Endothelial cell of umbilical vein (primary cell): Measurements from ENCODE around the gene DAZL. TPM values are rescaled to one million over a fixed set of nuclear protein-coding genes. Genes with fewer than 3 reads are reported as not detected.
A peak's percentile ranks its signal among the peaks of the same experiment; 100 is the strongest.

Source experiments
- BruUV-seq: library from RNA; stranded (reverse); fragments of 400-500 nt; replicated peaks from 2 replicates; lab custom pipeline; 2021; lab: Mats Ljungman, UMichigan
- CTCF ChIA-PET: fragments of 300-600, 350-600 bp; sonication (Branson Sonifier 250); formaldehyde crosslinking; loops from one replicate; lab custom pipeline; 2021; ENCODE audit warnings: antibody characterized with exemption, inconsistent platforms; lab: Charles Lee
- POLR2A ChIA-PET: fragments of 300-600, 350-600 bp; sonication (Branson Sonifier 250); formaldehyde crosslinking; loops from one replicate; lab custom pipeline; 2021; ENCODE audit warnings: antibody characterized with exemption, inconsistent platforms; lab: Charles Lee
- DNase-seq: peaks from one replicate; pipeline ENCODE4 v3.0.0-alpha.2; 2011; ENCODE audit warnings: low read depth, low spot score
- FAIRE-seq: peaks from 2 replicates; lab custom pipeline; 2011; peaks lifted over from hg19 to GRCh38; lab: Jason Lieb, UNC
- H2AFZ ChIP-seq: 2 replicates; pipeline ENCODE4 v1.6.0; 2012; ENCODE audit warnings: low read depth, low read length, control low read depth, inconsistent platforms
- H3K27ac ChIP-seq: 2 replicates; pipeline ENCODE4 v1.5.1; 2011; ENCODE audit warnings: low read depth, mild to moderate bottlenecking, control low read depth, low read length, moderate library complexity; ENCODE audit not compliant: insufficient read depth
- H3K27me3 ChIP-seq, 2 experiments: 2 replicates each; pipeline versions ENCODE4 v1.6.0 to v1.6.1; 2011; ENCODE audit warnings: low read length in 2 of 2, mixed read lengths in 1 of 2; ENCODE audit not compliant: control insufficient read depth in 2 of 2, insufficient read depth in 2 of 2
- H3K36me3 ChIP-seq, 2 experiments: 2 replicates in 1 of 2; 3 replicates in 1 of 2; pipeline ENCODE4 v1.5.1; 2011; ENCODE audit warnings: low read length in 2 of 2, mild to moderate bottlenecking in 1 of 2, moderate library complexity in 1 of 2; ENCODE audit not compliant: control insufficient read depth in 2 of 2, insufficient read depth in 2 of 2; ENCODE audit errors: extremely low read depth in 1 of 2
- H3K4me1 ChIP-seq: 3 replicates; pipeline ENCODE4 v1.5.1; 2011; ENCODE audit warnings: mild to moderate bottlenecking, low read length; ENCODE audit not compliant: control insufficient read depth, insufficient read depth; ENCODE audit errors: extremely low read depth
- H3K4me2 ChIP-seq: 2 replicates; pipeline ENCODE4 v1.6.1; 2011; ENCODE audit warnings: low read length, control low read depth, mixed read lengths; ENCODE audit not compliant: insufficient read depth
- H3K4me3 ChIP-seq, 3 experiments: fragments of 200-600 bp in 1 of 3; sonication (generic), shearing (Covaris generic) in 1 of 3; replicated peaks in 1 of 3; 2 replicates each; pipeline ENCODE4 v1.5.1; 2011 to 2016; ENCODE audit warnings: control low read depth in 3 of 3, low read length in 3 of 3, mild to moderate bottlenecking in 2 of 3, inconsistent platforms in 1 of 3, low read depth in 1 of 3, moderate library complexity in 1 of 3; ENCODE audit not compliant: insufficient read depth in 1 of 3
- H3K79me2 ChIP-seq: 2 replicates; pipeline ENCODE4 v1.6.0; 2012; ENCODE audit warnings: low read length, inconsistent platforms; ENCODE audit not compliant: control insufficient read depth, insufficient read depth
- H3K9ac ChIP-seq: replicated peaks from 2 replicates; pipeline ENCODE3; 2011; ENCODE audit warnings: low read length, control low read depth; ENCODE audit not compliant: insufficient read depth; ENCODE audit errors: extremely low read depth
- H3K9me1 ChIP-seq: replicated peaks from 3 replicates; pipeline ENCODE4 v1.6.0; 2011; ENCODE audit warnings: mild to moderate bottlenecking, low read length; ENCODE audit not compliant: control insufficient read depth, insufficient read depth; ENCODE audit errors: extremely low read depth
- H3K9me3 ChIP-seq: replicated peaks from 2 replicates; pipeline ENCODE4 v1.5.1; 2012; ENCODE audit warnings: low read length, inconsistent platforms; ENCODE audit not compliant: control insufficient read depth, insufficient read depth
- H4K20me1 ChIP-seq: replicated peaks from 2 replicates; pipeline ENCODE3; 2011; ENCODE audit warnings: mild to moderate bottlenecking, low read length; ENCODE audit not compliant: control insufficient read depth, insufficient read depth; ENCODE audit errors: extremely low read depth
- GATA2 ChIP-seq: IDR thresholded peaks from 2 replicates; pipeline ENCODE4 v1.7.0; 2011; ENCODE audit warnings: low read depth, mild to moderate bottlenecking, moderate library complexity, mixed read lengths, low read length; ENCODE audit not compliant: insufficient read length, insufficient read depth
- MYC ChIP-seq: IDR thresholded peaks from one replicate; pipeline ENCODE4 v1.6.1; 2011; ENCODE audit warnings: mild to moderate bottlenecking, low read depth, low read length
- POLR2A ChIP-seq: IDR thresholded peaks from 2 replicates; pipeline ENCODE4 v1.6.1; 2012; ENCODE audit warnings: low read depth, mild to moderate bottlenecking, control low read depth, low read length
- POLR2AphosphoS5 ChIP-seq: IDR thresholded peaks from 2 replicates; pipeline ENCODE4 v1.6.1; 2012; ENCODE audit warnings: low read depth, mild to moderate bottlenecking, control low read depth, low read length, moderate library complexity; ENCODE audit not compliant: insufficient read depth
- dilution Hi-C: fragments of 300-500 bp; cut with MboI; formaldehyde crosslinking; loops from one replicate; pipeline ENCODE4 v1.15.0; 2019; ENCODE audit warnings: low sequenced_read_pairs; ENCODE audit not compliant: extremely low pct_ligation_motif_present
- intact Hi-C: fragments of 100-400 bp; cut with micrococcal nuclease; formaldehyde crosslinking; loops from one replicate; pipeline ENCODE4 v1.10.0; 2022
- polyA plus RNA-seq, 4 experiments: library from polyadenylated mRNA; depleted of rRNA in 3 of 4; stranded (reverse) in 3 of 4; unstranded in 1 of 4; fragments of >200 nt; gene quantifications; 2 replicates each; pipeline versions ENCODE4 v1.2.1 to v1.2.3, GENCODE V29; 2011 to 2012; ENCODE audit warnings: missing spikeins in 1 of 4
- total RNA-seq: library from RNA; stranded (reverse); gene quantifications from 2 replicates; pipeline ENCODE4 v1.2.3, GENCODE V29; 2021
- TF ChIP-seq, protein P1 (sequence below), 2 donors: IDR thresholded peaks; 1 replicate in 1 of 2; 2 replicates in 1 of 2; pipeline ENCODE4 v1.5.1; 2011; ENCODE audit warnings: low read length in 2 of 2, mild to moderate bottlenecking in 2 of 2, moderate library complexity in 2 of 2, control low read depth in 1 of 2, inconsistent platforms in 1 of 2, low read depth in 1 of 2; ENCODE audit not compliant: insufficient read depth in 1 of 2; ENCODE audit errors: extremely low read depth in 1 of 2

Gene DAZL
- total and polyA plus RNA-seq, 2 donors (not counting 3 experiments of a cell fraction or from before 2014, with no cell fraction given) = not detected

DNA sequence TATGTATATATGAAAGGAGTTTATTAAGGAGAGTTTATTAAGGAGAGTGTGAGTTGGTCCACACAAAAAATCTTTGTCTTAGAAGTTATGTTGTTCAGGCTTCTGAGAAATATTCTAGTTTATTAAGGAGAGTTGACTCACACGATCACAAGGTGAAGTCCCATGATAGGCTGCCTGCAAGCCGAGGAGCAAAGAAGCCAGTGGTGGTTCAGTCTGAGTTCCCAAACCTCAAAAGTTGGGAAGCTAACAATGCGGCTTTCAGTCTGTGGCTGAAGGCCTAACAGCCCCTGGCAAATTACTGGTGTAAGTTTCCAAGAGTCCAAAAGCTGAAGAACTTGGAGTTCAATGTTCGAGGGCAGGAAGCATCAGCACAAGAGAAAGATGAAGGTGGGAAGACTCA is 42.4 kb upstream of the DAZL start:
- TF ChIP-seq GATA2 (no peak), MYC (no peak), POLR2A (no peak)

DNA sequence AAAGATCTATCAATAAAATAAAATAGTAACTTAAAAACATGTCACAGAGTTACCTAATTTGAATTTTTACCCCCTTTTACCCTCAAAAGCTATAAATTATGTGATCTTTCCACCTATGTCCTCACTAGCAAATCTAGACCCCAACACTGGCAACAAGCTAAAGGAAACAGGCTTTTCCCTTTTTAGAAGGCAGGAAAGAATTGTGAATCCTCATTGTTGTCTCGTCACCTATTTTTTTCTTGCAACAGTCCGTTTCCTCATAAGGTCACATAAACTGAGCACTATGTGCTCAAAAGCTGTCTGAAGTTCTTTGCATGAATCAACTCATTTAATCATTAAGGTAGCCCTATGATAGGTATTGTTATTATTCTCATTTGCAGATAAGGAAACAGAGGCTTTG is 34.6 kb upstream of the DAZL start:
- POLR2A ChIA-PET = no interaction called here
- CTCF ChIA-PET = no interaction called here
- no peaks in the 10 kb centered on the region for H3K9me1 ChIP-seq

More for the DNA sequence above, 42.4 kb upstream of the DAZL start:
- FAIRE-seq (no peak), DNase-seq (no peak)
- POLR2A ChIA-PET = no interaction called here
- H3K27me3 ChIP-seq = peaks cover 0 to 2% of the 10 kb centered on the region in 2 experiments
- no TSS peak for BruUV-seq
- no peaks in the 10 kb centered on the region for H3K36me3 ChIP-seq
- dilution Hi-C loops (no loop called here), intact Hi-C loops (no loop called here)
- H3K79me2 ChIP-seq = no peaks in the 10 kb centered on the region
- no peak overlapping the region for H3K27ac ChIP-seq
- no peak overlapping the region for H3K9ac ChIP-seq
- no peaks in the 10 kb centered on the region for H3K9me1 ChIP-seq
- no peak overlapping the region for H2AFZ ChIP-seq
- H3K4me1 ChIP-seq = no peaks in the 10 kb centered on the region
- no peaks in the 10 kb centered on the region for H4K20me1 ChIP-seq
- H3K4me2 ChIP-seq = no peak overlapping the region
- CTCF ChIA-PET = no interaction called here
- no peaks in the 10 kb centered on the region for H3K9me3 ChIP-seq
- no peak overlapping the region for H3K4me3 ChIP-seq

More for the DNA sequence above, 34.6 kb upstream of the DAZL start:
- H3K9ac ChIP-seq = no peak overlapping the region
- H3K9me3 ChIP-seq = no peaks in the 10 kb centered on the region
- no peak overlapping the region for H3K27ac ChIP-seq
- H3K4me1 ChIP-seq = no peaks in the 10 kb centered on the region
- TF ChIP-seq, protein P1, sequence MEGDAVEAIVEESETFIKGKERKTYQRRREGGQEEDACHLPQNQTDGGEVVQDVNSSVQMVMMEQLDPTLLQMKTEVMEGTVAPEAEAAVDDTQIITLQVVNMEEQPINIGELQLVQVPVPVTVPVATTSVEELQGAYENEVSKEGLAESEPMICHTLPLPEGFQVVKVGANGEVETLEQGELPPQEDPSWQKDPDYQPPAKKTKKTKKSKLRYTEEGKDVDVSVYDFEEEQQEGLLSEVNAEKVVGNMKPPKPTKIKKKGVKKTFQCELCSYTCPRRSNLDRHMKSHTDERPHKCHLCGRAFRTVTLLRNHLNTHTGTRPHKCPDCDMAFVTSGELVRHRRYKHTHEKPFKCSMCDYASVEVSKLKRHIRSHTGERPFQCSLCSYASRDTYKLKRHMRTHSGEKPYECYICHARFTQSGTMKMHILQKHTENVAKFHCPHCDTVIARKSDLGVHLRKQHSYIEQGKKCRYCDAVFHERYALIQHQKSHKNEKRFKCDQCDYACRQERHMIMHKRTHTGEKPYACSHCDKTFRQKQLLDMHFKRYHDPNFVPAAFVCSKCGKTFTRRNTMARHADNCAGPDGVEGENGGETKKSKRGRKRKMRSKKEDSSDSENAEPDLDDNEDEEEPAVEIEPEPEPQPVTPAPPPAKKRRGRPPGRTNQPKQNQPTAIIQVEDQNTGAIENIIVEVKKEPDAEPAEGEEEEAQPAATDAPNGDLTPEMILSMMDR (IDR thresholded peaks at IDR 0.05; ENCODE audit: extremely low read depth in 1 of 2, insufficient read depth in 1 of 2, low read depth in 1 of 2, low read length in 2 of 2) = no peak
- TF ChIP-seq POLR2A = no peak
- TF ChIP-seq POLR2AphosphoS5 = no peak
- DNase-seq (peak; percentile 9), FAIRE-seq (no peak)
- intact Hi-C loops = no loop called here
- no peaks in the 10 kb centered on the region for H4K20me1 ChIP-seq
- H2AFZ ChIP-seq = no peak overlapping the region
- no peaks in the 10 kb centered on the region for H3K36me3 ChIP-seq
- dilution Hi-C loops = no loop called here
- no TSS peak for BruUV-seq
- H3K4me3 ChIP-seq = no peak overlapping the region
- no peaks in the 10 kb centered on the region for H3K79me2 ChIP-seq
- no peak overlapping the region for H3K4me2 ChIP-seq
- H3K27me3 ChIP-seq = peaks cover 0 to 2% of the 10 kb centered on the region in 2 experiments
